Measurements from ENCODE around the gene TOMM20. TPM values are rescaled to one million over a fixed set of nuclear protein-coding genes. Genes with fewer than 3 reads are reported as not detected.

The TOMM20 gene
- total RNA-seq, 1 experiment from 2014 or later: 184 TPM

- Histone ChIP-seq H3K79me2 (ENCODE audit: insufficient read depth, low read length) (peaks cover 17% of the 10 kb centered on the region), H3K27ac (ENCODE audit: low read depth, low read length) (no peak overlapping the region), H3K9ac (ENCODE audit: low read length) (no peak overlapping the region), H3K4me1 (ENCODE audit: control insufficient read depth in 1 of 2, insufficient read depth in 2 of 2, low read length in 2 of 2) (peaks cover 6 to 12% of the 10 kb centered on the region in 2 experiments; a peak in 3 of 4 replicates), H3K4me3 (replicated peaks in 1 of 2; ENCODE audit: low read depth in 1 of 2, low read length in 2 of 2) (no peak overlapping the region), H3K9me3 (ENCODE audit: control insufficient read depth in 1 of 2, insufficient read depth in 1 of 2, low read depth in 1 of 2, low read length in 2 of 2) (no peaks in the 10 kb centered on the region), H4K20me1 (ENCODE audit: insufficient read depth) (peaks cover 7% of the 10 kb centered on the region; the same call in 1 of the 2 replicates), H3K27me3 (ENCODE audit: insufficient read depth, low read length) (no peaks in the 10 kb centered on the region), H2AFZ (ENCODE audit: low read depth, low read length, poor library complexity, severe bottlenecking) (no peak overlapping the region), H3K9me2 (ENCODE audit: insufficient read depth) (no peaks in the 10 kb centered on the region), H3K36me3 (ENCODE audit: control insufficient read depth in 1 of 2, insufficient read depth in 2 of 2, low read length in 2 of 2) (peaks cover 22 to 24% of the 10 kb centered on the region in 2 experiments), H3K4me2 (ENCODE audit: low read length) (no peak overlapping the region)
- no TSS peak for BruUV-seq (replicated peaks)
- ChIA-PET POLR2A (no interaction called here), CTCF (interaction anchor here (1.3 kb wide), 1 partner anchor 24 kb away, joined by 3 read pairs; no protein-coding TSS in a partner anchor), RAD21 (ENCODE audit: low non-redundant PET in 1 of 2, low total read pairs in 2 of 2, uncharacterized antibody in 2 of 2, unreplicated experiment in 2 of 2) (no interaction called here)
- intact Hi-C loops (cut with micrococcal nuclease): no loop called here
- TF ChIP-seq CEBPB (IDR thresholded peaks at IDR 0.05; ENCODE audit: low read depth) (no peak), POLR2A (IDR thresholded peaks at IDR 0.05; ENCODE audit: borderline replicate concordance, extremely low read depth, insufficient read depth, insufficient read length) (no peak)
- DNase-seq (ENCODE audit: low read depth, low spot score) (no peak), ATAC-seq (no peak)
Observed at GRCh38 chr1:235131961-235132360, 3.3 kb upstream of the TOMM20 start.

- no peaks in the 10 kb centered on the region for H3K9me3 ChIP-seq (ENCODE audit: control insufficient read depth in 1 of 2, insufficient read depth in 1 of 2, low read depth in 1 of 2, low read length in 2 of 2)
- peaks cover 15 to 20% of the 10 kb centered on the region in 2 experiments; a peak in 3 of 4 replicates for H3K36me3 ChIP-seq (ENCODE audit: control insufficient read depth in 1 of 2, insufficient read depth in 2 of 2, low read length in 2 of 2)
- no peak for TF ChIP-seq SP1 (IDR thresholded peaks at IDR 0.05; ENCODE audit: low read depth)
- TF ChIP-seq CEBPB (IDR thresholded peaks at IDR 0.05; ENCODE audit: low read depth): no peak
- no peak for TF ChIP-seq YY1 (IDR thresholded peaks at IDR 0.05; ENCODE audit: extremely low read depth, insufficient replicate concordance, low read depth, low read length)
- TF ChIP-seq POLR2AphosphoS5 (IDR thresholded peaks at IDR 0.05; ENCODE audit: low read depth, low read length): no peak
- TF ChIP-seq RAD21 (IDR thresholded peaks at IDR 0.05; ENCODE audit: low read depth): no peak
- TF ChIP-seq, protein P1, sequence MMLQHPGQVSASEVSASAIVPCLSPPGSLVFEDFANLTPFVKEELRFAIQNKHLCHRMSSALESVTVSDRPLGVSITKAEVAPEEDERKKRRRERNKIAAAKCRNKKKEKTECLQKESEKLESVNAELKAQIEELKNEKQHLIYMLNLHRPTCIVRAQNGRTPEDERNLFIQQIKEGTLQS (IDR thresholded peaks at IDR 0.05): no peak
- no peak for TF ChIP-seq ZNF274 (IDR thresholded peaks at IDR 0.05; ENCODE audit: low read depth, low read length)
- no peak for TF ChIP-seq POLR2A (IDR thresholded peaks at IDR 0.05; ENCODE audit: borderline replicate concordance, extremely low read depth, insufficient read depth, insufficient read length)
- no peak for TF ChIP-seq REST (IDR thresholded peaks at IDR 0.05; ENCODE audit: low read depth)
- peaks cover 28% of the 10 kb centered on the region for H3K79me2 ChIP-seq (ENCODE audit: insufficient read depth, low read length)
- no TSS peak for BruUV-seq (replicated peaks)
- intact Hi-C loops (cut with micrococcal nuclease): no loop called here
- ChIA-PET RAD21 (ENCODE audit: low non-redundant PET in 1 of 2, low total read pairs in 2 of 2, uncharacterized antibody in 2 of 2, unreplicated experiment in 2 of 2) (no interaction called here), POLR2A (no interaction called here), CTCF (no interaction called here)
- H3K4me1 ChIP-seq (ENCODE audit: control insufficient read depth in 1 of 2, insufficient read depth in 2 of 2, low read length in 2 of 2): peaks cover 10 to 18% of the 10 kb centered on the region in 2 experiments; a peak in 3 of 4 replicates
- no peak for ATAC-seq
- no peaks in the 10 kb centered on the region for H3K9me2 ChIP-seq (ENCODE audit: insufficient read depth)
- H3K4me3 ChIP-seq (replicated peaks in 1 of 2; ENCODE audit: low read depth in 1 of 2, low read length in 2 of 2): no peak overlapping the region
- no peak overlapping the region for H3K27ac ChIP-seq (ENCODE audit: low read depth, low read length)
- no peaks in the 10 kb centered on the region for H3K27me3 ChIP-seq (ENCODE audit: insufficient read depth, low read length)
- H3K4me2 ChIP-seq (ENCODE audit: low read length): no peak overlapping the region
- no peak for DNase-seq (ENCODE audit: low read depth, low spot score)
- H2AFZ ChIP-seq (ENCODE audit: low read depth, low read length, poor library complexity, severe bottlenecking): no peak overlapping the region
- H4K20me1 ChIP-seq (ENCODE audit: insufficient read depth): peaks cover 11% of the 10 kb centered on the region; the same call in 1 of the 2 replicates
- H3K9ac ChIP-seq (ENCODE audit: low read length): no peak overlapping the region
Observed at GRCh38 chr1:235130766-235131270, 2.2 kb upstream of the TOMM20 start.
